ENCODE measurements around the gene CFAP58. TPM values are rescaled to one million over a fixed set of nuclear protein-coding genes. Genes with fewer than 3 reads are reported as not detected.

The CFAP58 gene
- total RNA-seq, 1 experiment from 2014 or later = 0.31 TPM

DNA sequence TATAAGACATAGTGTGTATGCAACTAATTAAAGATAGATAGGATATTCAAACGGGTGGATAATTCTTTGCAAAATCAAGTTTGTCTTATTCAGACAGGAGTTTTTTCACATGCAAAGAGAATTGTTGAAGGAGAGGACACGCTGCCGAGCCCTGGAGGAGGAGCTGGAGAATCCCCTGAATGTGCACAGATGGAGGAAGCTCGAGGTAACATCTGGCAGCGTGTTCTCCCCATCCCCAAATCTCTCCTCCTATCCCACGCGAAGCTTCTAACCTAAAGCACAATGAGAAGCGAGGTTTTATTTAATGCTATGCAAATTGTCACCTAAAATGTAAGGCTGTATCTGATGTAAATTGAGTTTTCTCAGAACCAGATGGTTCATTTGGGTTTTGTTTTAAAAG lies 50.0 kb downstream of the CFAP58 start:
- no peak overlapping the region for H3K27ac ChIP-seq
- H3K4me2 ChIP-seq = no peak overlapping the region
- no peaks in the 10 kb centered on the region for H3K9me2 ChIP-seq (ENCODE audit: insufficient read depth)
- H3K4me3 ChIP-seq = no peak overlapping the region
- peaks cover 32% of the 10 kb centered on the region for H3K27me3 ChIP-seq (ENCODE audit: insufficient read depth, low read depth)
- no TSS peak for BruUV-seq (replicated peaks)
- no peak for DNase-seq
- ChIA-PET CTCF (interaction anchor here (0.7 kb wide), 1 partner anchor 420 kb away, joined by 6 read pairs; no protein-coding TSS in a partner anchor), POLR2A (ENCODE audit: unreplicated experiment) (no interaction called here)
- H3F3A ChIP-seq (ENCODE audit: insufficient read depth, low read depth) = no peaks in the 10 kb centered on the region
- H2AFZ ChIP-seq = no peak overlapping the region
- no peaks in the 10 kb centered on the region for H3K9me3 ChIP-seq (ENCODE audit: insufficient read depth, low read depth)
- intact Hi-C loops (cut with micrococcal nuclease; ENCODE audit: unreplicated experiment) = loop anchor here (10.0 kb wide), 1 partner anchor 521 kb away; no protein-coding TSS in a partner anchor
- no peaks in the 10 kb centered on the region for H3K36me3 ChIP-seq (ENCODE audit: low read depth)
- H3K79me2 ChIP-seq (ENCODE audit: low read depth) = no peaks in the 10 kb centered on the region
- no peak for TF ChIP-seq EZH2 (IDR thresholded peaks at IDR 0.05; ENCODE audit: low read depth)
- TF ChIP-seq, protein P1, sequence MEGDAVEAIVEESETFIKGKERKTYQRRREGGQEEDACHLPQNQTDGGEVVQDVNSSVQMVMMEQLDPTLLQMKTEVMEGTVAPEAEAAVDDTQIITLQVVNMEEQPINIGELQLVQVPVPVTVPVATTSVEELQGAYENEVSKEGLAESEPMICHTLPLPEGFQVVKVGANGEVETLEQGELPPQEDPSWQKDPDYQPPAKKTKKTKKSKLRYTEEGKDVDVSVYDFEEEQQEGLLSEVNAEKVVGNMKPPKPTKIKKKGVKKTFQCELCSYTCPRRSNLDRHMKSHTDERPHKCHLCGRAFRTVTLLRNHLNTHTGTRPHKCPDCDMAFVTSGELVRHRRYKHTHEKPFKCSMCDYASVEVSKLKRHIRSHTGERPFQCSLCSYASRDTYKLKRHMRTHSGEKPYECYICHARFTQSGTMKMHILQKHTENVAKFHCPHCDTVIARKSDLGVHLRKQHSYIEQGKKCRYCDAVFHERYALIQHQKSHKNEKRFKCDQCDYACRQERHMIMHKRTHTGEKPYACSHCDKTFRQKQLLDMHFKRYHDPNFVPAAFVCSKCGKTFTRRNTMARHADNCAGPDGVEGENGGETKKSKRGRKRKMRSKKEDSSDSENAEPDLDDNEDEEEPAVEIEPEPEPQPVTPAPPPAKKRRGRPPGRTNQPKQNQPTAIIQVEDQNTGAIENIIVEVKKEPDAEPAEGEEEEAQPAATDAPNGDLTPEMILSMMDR (conservative IDR thresholded peaks at IDR 0.05) = no peak
- no peaks in the 10 kb centered on the region for H3K4me1 ChIP-seq (replicated peaks; ENCODE audit: insufficient read depth)
- H4K20me1 ChIP-seq (ENCODE audit: insufficient read depth) = no peaks in the 10 kb centered on the region

DNA sequence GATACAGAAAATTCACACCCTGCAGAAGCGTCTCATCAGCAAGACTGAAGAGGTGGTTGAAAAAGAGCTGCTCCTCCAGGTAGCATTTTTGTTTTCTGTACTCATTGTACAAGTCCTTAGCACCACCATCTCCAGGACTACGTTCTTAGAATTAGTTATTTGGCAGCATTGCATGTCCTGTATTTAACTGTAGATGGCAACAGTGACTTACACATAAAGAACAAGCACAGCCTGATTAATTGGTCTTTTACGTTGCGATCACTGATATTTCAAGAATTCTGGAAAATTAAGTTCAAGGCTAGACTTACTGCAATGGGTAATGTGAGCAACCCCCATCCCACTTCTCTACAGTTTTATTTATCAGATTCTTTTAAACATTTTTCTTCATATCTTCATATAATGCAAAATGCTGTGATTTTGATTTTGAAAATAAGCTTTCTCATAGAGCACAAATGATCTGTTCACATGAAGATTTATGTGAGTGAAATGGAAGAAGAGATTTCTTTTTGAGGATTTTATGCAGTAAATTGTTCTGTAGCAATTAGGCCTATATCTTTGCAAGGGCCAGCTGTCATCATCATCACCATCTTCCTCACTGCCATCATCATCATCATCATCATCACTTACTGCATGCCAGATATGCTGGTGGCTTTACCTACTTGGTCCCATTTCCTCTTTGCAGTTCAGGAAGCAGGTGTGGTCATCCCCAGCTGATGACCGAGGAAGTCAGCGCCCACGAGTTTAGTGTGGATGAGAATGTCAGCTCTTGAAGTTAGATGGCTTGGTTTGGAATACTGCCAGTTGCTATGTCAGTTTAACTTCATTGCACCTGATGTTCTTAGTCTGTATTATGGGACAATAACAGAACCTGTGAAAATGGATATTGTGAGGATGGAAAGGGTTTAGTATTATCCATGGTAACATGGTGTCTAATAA lies 53.4 kb downstream of the CFAP58 start:
- Histone ChIP-seq H3K79me2 (ENCODE audit: low read depth) (no peaks in the 10 kb centered on the region), H4K20me1 (ENCODE audit: insufficient read depth) (no peaks in the 10 kb centered on the region), H2AFZ (no peak overlapping the region), H3K4me3 (no peak overlapping the region), H3F3A (ENCODE audit: insufficient read depth, low read depth) (no peaks in the 10 kb centered on the region), H3K9me3 (ENCODE audit: insufficient read depth, low read depth) (no peaks in the 10 kb centered on the region), H3K4me1 (replicated peaks; ENCODE audit: insufficient read depth) (no peaks in the 10 kb centered on the region), H3K36me3 (ENCODE audit: low read depth) (no peaks in the 10 kb centered on the region), H3K4me2 (no peak overlapping the region), H3K27ac (no peak overlapping the region), H3K27me3 (ENCODE audit: insufficient read depth, low read depth) (peaks cover 16% of the 10 kb centered on the region), H3K9me2 (ENCODE audit: insufficient read depth) (no peaks in the 10 kb centered on the region)
- DNase-seq = peak in 1 of 2 experiments; percentile 41
- ChIA-PET CTCF (no interaction called here), POLR2A (ENCODE audit: unreplicated experiment) (no interaction called here)
- intact Hi-C loops (cut with micrococcal nuclease; ENCODE audit: unreplicated experiment) = loop anchor here (1.0 to 10.0 kb wide), 3 partner anchors 208 to 518 kb away; no protein-coding TSS in a partner anchor
- TF ChIP-seq, protein P1 (conservative IDR thresholded peaks at IDR 0.05) = peak; percentile 55
- no peak for TF ChIP-seq EZH2 (IDR thresholded peaks at IDR 0.05; ENCODE audit: low read depth)
- no TSS peak for BruUV-seq (replicated peaks)

GRCh38 chr10:104413528-104413927 lies 59.9 kb downstream of the CFAP58 start:
- no peaks in the 10 kb centered on the region for H3K4me1 ChIP-seq (replicated peaks; ENCODE audit: insufficient read depth)
- no peak for TF ChIP-seq EZH2 (IDR thresholded peaks at IDR 0.05; ENCODE audit: low read depth)
- TF ChIP-seq, protein P1 (conservative IDR thresholded peaks at IDR 0.05) = no peak
- no peak overlapping the region for H3K27ac ChIP-seq
- no peaks in the 10 kb centered on the region for H3K79me2 ChIP-seq (ENCODE audit: low read depth)
- H3K4me3 ChIP-seq = no peak overlapping the region
- H4K20me1 ChIP-seq (ENCODE audit: insufficient read depth) = no peaks in the 10 kb centered on the region
- H3K9me2 ChIP-seq (ENCODE audit: insufficient read depth) = no peaks in the 10 kb centered on the region
- ChIA-PET POLR2A (ENCODE audit: unreplicated experiment) (no interaction called here), CTCF (no interaction called here)
- BruUV-seq (replicated peaks) = no TSS peak
- H3K36me3 ChIP-seq (ENCODE audit: low read depth) = no peaks in the 10 kb centered on the region
- no peak overlapping the region for H2AFZ ChIP-seq
- H3K9me3 ChIP-seq (ENCODE audit: insufficient read depth, low read depth) = no peaks in the 10 kb centered on the region
- intact Hi-C loops (cut with micrococcal nuclease; ENCODE audit: unreplicated experiment) = no loop called here
- H3F3A ChIP-seq (ENCODE audit: insufficient read depth, low read depth) = no peaks in the 10 kb centered on the region
- DNase-seq = no peak
- H3K4me2 ChIP-seq = no peak overlapping the region
- H3K27me3 ChIP-seq (ENCODE audit: insufficient read depth, low read depth) = peaks cover 7% of the 10 kb centered on the region; the same call in 1 of the 2 replicates

All from PC-9 (cell line).